GM18861 (cell line): ENCODE results near the gene NAE1.
"Not testable (repeated sequence)": the region's sequence is repeated elsewhere in the genome, so short reads cannot be mapped to it uniquely, and the experiment has no call there.

Experiments
- ATAC-seq: cut with Tn5 transposase; IDR thresholded peaks from one replicate; pipeline ENCODE4 v1.9.1; 2021; ENCODE audit not compliant: unreplicated experiment

Gene NAE1

DNA sequence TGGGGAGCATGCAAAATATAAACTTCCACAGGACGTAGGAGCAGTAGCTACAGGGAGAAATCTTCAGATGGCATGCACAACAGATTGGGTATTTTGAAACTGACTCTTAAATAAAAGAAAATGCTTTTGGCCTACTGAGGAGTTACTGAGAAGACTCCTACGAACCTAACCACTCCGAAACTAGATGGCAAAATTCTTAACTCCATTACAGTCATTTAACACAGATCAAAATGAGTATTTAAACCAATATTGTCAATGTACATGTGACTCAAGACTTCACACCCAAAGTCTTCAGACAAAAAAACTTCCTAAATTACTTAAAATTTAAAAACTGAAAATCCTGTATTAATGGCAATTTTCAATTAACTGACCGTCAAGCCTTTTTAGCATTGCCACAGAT, 21.0 kb downstream of the NAE1 start:
- ATAC-seq: no peak

DNA sequence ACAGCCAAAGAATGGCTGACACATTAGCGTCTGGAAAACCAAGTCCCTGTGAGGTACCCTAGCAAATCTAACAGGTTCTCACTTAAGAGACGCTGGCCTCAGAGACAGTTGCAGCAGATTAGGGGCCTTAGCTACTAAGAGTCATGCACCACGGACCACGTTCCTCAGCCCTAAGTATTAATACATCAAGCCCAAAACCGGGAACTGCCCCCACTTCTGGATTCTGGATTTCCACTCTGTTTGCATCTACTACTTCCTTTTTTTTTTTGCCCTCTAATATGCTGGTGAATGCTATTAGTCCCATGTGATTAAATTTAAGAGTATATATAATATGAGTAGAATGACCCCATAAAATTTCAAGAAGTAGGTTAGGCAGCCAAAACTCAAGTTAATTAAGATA, 28.6 kb downstream of the NAE1 start:
- no peak for ATAC-seq

DNA sequence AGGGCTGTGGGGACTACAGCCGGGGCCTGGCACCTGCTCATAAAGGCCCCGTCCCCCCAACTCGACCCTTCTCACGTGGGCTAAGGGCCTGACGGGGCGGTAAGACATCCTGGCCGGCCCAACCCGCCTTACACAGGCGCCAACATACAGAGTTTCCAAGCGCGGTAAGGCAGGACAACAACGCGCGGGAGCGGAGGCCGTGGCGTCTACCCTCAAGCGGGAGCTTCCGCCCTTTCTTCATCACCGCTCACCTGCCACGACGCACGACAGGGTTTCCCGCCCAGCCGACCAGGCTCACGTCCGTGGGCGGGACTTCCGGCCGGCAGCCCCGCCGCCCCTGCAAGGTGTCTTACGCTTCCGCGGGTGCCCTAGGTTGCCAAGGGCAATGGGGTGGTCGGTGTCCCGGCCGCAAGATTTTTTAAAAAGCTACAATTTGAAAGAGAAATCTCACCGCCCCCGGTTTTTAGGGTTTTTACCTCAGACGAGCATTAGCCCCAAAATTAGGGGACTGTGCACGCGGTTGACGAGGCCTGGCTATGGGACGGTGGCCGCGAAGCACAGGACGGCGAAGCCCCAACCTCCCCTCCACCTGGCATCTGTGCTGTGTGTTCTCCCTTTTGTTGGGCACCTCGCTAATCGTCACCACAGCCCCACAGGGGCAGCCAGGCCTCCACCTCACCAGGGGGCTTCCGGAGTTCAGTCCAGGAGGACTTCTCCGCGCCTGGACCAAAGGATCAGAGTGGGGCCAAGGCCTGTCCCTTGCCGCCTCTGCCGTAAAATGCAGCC, 29.3 kb downstream of the NAE1 start, which contains the start of gene TERB1:
TSS of gene TERB1 (minus strand) at position 265 of the 786 bp plus-strand sequence. CDS start 4,786 bp downstream, outside the sequence.
- ATAC-seq: no peak

DNA sequence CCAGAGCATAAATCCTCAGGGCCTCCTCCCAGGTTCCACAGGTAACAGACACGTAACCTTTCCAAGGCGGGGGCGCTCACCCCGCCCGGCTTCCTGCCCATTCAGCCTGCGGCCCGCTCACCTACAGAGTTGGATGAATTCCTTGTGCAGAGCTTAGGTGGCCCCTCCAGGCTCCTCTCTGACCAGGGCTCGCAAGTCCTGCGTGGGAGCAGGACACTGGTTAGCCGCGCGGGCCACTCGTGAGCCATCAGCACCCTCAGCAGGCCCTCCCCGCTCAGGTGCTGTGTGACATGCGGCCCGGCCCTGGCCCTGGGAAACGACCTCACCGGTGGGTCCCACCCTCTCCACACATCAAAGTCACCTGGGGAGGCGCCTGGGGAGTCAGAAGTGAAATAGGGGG, 29.9 kb downstream of the NAE1 start:
- no peak for ATAC-seq

DNA sequence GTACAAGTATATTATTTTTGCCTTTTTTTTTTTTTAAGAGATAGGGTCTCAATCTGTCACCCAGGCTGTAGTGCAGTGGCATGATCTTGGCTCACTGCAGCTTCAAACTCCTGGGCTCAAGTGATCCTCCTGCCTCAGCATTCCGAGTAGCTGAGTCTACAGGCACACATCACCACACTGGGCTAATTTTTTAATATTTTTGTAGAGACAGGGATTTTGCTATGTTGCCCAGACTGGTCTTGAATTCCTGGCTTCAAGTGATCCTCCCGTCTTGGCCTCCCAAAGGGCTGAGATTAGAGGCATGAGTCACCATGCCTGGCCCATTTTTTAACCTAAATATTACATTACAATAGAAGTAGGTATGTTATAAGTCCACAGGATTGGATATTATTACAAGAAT, 32.6 kb downstream of the NAE1 start:
- ATAC-seq: no peak

DNA sequence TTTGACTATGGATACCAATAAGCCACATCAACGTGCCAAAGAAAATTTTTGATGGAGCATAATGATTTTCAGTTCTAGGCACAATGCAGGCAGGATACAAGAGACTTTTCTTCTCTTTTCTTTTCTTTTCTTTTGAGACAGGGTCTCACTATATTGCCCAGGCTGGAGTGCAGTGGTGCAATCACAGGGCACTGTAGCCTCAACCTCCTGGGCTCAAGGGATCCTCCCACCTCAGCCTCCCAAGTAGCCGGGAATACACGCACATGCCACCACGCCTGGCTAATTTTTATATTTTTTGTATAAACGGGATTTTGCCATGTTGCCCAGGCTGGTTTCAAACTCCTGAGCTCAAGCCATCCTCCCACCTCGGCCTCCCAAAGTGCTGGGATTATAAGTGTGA, 36.8 kb downstream of the NAE1 start:
- ATAC-seq: not testable (repeated sequence)

DNA sequence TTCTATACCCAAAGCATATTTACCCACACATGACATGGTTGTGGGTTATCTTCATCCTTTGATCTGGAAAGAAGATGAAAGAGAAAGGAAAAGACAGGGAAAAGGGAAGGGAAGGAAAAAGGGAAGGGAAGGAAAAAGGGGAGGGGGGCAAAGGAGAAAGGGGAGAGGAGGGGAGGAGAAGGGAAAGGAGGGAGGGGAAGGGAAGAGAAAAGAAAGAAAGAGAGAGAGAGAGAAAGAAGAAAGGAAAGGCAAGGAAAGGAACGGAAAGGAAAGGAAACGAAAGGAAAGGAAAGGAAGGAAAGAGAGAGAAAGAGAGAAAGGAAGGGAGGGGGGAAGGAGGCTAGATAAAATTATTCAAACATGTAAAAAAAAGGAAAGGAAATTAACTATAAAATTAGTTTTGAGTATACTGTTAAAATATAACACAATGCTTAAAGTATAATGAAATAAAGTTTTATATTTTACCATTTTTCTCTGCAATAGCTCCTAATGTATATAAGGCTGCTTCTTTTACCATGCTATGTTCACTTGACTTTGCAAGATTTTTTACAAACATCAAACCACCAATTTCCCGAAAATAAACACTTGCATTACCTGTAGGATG, 40.5 kb downstream of the NAE1 start:
- no peak for ATAC-seq

DNA sequence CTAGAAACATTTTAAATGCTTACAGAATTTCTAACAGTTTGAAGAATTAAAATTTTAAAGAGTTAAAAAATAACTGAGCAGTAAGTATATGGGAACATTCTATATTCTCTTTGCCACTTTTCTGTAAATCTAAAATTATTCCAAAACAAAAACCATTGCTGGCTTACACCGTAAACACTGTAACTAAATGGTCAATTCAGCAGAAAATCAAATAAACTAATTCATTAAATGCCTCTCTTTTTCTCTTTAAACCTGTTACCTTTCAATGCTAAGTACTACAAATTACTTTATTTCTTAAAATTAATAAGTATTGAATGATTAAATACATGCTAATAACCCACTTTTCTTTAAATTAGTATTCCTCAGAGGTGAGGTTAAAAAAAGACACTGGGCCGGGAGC, 43.3 kb downstream of the NAE1 start:
- no peak for ATAC-seq

DNA sequence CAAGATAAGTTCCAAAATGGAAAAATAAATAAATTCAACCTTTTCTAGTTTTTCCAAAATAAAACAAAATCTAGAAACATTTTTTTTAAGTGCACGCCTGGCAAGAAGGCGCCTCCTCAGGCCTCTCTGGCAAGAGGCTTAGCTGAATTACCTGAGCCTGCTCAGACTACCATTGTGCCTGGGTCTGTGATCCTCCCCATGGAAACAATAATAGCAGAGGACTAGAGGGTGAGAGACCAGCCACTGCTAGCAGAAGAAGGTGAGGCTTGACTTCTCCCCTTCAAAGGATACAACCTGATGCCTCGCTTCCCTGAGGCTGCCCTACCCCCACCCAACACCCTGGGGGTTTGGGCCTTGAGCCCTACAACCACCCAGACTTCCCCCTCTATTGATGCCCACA, 44.2 kb downstream of the NAE1 start:
- ATAC-seq: no peak

DNA sequence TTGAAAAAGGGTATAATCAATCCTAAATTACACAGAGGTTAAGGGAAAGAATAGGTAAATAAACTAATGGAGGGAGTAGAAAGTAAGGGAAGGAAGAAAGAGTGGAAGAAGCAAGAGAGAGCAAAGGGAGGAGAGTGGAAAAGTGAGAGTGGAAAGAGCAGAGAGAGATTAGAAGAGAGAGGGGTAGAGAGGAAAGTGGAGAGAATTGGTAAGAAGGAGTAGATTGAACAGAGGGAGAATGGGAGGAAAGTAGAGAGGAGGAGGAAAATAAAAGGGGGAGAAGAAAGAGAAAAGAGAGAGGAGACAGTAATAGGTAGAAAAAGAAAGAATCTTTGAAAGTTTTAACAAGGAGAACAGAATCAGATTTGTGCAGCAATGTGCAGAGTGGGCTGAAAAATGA, 54.3 kb downstream of the NAE1 start:
- ATAC-seq: no peak

DNA sequence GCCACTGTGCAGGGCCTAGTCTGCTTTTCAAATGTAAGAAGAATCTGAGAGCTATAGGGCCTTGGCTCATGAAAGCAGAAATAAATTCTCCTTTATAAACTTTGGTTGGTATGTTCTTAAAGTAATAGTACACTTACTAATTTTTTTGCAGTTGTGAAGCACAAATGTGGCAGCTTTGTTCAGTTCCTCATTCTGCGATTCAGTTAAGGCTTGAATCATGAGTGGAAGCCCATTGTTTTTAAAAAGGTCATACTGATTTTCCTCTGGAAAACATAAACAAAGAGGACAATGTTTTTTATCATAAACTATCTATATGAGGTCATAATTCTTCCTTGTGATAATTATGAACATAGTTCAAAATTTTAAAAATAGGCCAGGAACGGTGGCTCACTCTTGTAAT, 55.8 kb downstream of the NAE1 start:
- ATAC-seq: no peak

DNA sequence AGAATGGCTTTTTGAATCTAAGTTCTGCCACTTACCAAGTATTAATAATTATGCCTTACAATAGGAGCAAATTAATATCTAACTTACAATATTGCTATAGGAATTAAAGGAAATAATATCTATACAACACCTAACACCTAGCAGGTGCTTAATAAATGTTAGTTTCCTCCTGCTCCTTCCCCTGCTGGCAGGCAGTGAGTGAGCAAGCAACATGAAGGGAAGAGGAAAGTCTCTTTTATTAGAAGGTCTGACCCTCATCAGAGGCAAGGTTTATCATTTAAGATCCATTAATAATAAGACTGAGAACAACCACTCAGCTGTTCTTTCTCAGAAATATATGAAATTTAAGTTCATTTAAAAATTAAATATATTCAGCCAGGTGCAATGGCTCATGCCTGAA, 72.7 kb downstream of the NAE1 start:
- no peak for ATAC-seq

DNA sequence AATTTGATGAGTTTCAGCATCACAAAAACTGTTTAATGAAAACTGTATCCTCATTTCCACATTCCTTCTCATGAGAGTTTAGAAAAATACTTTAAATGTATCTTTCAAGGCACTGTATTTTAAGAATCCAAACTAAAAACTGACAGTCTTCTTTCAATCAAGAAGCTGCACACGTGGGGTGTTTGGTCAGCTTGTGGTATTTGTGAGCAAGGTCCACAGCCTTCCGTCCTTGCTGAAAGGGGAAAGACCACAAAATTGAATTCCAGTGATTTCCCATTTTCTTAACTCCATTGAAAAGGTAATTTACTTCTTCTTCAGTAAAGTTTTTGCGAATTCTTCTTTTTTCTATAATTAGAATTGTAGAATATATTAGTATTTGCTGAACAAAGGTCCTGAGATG, 76.0 kb downstream of the NAE1 start:
- ATAC-seq: no peak

DNA sequence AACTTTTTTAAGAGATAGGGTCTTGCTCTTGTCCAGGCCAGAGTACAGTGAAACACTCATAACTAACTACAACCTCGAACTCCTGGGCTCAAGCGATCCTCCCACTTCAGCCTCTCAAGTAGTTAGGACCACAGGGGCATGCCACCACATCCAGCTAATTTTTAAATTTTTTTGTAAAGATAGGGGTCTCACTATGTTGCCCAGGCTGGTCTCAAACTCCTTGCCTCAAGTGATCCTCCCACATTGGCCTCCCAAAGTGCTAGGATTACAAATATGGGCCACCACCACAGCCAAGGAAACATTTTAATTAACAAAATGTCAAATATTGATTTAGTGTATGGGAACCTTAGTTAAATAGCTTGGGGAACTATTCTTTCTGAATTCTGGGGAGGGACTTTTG, 76.6 kb downstream of the NAE1 start:
- ATAC-seq: no peak

DNA sequence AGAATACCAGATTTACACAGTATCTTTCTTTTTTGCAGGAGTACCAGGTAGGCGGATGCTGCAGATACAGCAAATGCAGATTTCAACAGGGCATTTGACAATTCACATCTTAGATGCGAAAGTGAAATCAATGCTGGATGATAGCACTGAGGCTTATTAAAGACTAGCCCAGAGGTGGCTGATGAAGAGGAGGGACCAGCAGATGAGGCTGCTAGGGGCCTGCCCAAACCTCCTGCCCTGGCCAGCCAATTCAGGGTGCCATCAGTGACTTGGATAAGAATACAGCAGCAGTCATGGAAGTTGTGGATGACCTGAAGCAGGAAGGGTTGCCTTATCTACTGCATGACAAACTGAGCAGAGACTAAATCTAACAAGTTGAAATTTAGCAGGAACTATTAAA, 77.8 kb downstream of the NAE1 start:
- no peak for ATAC-seq
